PC-9 (cell line): ENCODE data around the gene SLC37A4.

Experiments used
- EZH2 ChIP-seq: fragments of 200-600 bp; sonication (generic); IDR thresholded peaks from 2 replicates; pipeline ENCODE4 v1.8.0; 2017; ENCODE audit warnings: antibody characterized with exemption, low read depth
- TF ChIP-seq, protein P1 (sequence below): fragments of 200-600 bp; sonication (generic); conservative IDR thresholded peaks from 2 replicates; pipeline ENCODE4 v1.6.1; 2017; ENCODE audit warnings: mixed run types, antibody characterized with exemption, mild to moderate bottlenecking, moderate library complexity

- TF ChIP-seq, protein P1, sequence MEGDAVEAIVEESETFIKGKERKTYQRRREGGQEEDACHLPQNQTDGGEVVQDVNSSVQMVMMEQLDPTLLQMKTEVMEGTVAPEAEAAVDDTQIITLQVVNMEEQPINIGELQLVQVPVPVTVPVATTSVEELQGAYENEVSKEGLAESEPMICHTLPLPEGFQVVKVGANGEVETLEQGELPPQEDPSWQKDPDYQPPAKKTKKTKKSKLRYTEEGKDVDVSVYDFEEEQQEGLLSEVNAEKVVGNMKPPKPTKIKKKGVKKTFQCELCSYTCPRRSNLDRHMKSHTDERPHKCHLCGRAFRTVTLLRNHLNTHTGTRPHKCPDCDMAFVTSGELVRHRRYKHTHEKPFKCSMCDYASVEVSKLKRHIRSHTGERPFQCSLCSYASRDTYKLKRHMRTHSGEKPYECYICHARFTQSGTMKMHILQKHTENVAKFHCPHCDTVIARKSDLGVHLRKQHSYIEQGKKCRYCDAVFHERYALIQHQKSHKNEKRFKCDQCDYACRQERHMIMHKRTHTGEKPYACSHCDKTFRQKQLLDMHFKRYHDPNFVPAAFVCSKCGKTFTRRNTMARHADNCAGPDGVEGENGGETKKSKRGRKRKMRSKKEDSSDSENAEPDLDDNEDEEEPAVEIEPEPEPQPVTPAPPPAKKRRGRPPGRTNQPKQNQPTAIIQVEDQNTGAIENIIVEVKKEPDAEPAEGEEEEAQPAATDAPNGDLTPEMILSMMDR: no peak
- TF ChIP-seq EZH2: no peak
These were observed 3.7 kb downstream of the SLC37A4 start for GRCh38 chr11:119026970-119027369.
